ENCODE data around the gene APP.

APP gene

DNA sequence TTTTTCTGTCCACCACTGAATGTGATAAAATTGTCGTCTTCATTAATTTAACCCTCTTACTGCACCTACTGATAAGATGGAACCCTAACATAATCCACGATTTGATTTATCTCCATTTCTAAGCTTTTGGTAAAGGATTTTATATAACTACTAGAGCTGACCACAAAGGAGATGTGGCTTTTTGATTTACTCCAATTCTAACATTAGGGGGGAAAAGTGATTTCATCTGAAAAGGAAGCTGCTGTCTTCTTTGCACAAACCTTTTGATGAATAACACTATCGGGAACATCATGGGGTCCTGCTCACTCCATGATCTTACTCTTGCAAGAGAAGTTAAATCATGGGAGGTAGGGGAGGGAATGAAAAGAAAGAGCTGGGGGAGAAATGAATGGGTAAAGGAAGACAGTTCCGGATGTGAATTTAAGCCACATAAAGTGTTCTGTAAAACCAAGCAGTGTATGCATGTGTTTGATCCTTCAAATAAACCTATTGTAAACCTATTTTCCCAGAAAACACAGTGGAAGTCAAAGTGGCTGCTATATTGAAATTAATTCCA, 274.0 kb downstream of the APP start:
- DNase-seq: no peak

GRCh38 chr21:25895565-25896205, 274.9 kb downstream of the APP start:
- DNase-seq: peak; percentile 5

GRCh38 chr21:25893191-25893590, 277.4 kb downstream of the APP start:
- DNase-seq: no peak

GRCh38 chr21:25891596-25891995, 279.0 kb downstream of the APP start:
- DNase-seq: no peak

DNA sequence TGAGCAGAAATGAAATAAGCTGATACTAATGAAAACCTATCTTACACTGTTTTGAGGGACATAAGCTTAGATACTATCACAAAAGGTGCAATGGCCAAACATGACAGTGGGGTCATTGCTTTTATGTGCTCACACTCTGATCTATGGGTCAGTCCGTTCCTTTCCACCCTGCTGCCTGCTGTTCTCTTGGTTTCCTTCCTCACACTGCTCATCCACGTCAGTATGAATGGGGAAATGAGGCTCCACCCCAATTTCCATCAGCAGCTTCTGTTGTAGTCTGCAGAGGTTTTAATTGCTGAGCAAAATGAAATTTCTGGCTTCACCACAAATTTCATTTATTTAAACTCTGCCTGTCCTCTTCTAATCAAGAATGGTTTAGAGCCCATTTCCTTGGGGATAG, 280.6 kb downstream of the APP start:
- DNase-seq: no peak

- no peak for DNase-seq
These were observed 281.9 kb downstream of the APP start for GRCh38 chr21:25888711-25889110.

GRCh38 chr21:25887646-25888306, 282.8 kb downstream of the APP start:
- DNase-seq: no peak

DNA sequence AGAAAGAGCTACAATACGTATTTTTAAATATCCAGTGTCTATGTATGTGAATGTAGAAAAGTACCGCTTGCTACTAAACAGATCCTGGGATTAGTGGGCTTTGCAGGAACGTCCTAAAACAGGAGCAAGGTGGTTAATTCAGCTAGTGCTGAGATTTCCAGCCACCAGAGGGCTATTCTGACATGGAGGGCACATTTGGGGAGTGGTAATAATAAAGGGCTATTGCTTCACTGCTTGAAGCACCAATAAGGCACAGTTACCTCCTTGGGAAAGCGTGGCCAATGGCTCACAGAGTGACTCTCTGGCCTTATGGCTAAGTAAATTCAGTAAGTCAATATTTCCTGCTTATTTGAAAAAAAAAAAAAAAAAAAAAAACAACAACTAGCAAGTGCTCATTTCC, 283.4 kb downstream of the APP start:
- DNase-seq: no peak

GRCh38 chr21:25885880-25886279, 284.7 kb downstream of the APP start:
- no peak for DNase-seq

- no peak for DNase-seq
These were observed 285.2 kb downstream of the APP start for GRCh38 chr21:25885405-25885804.

GRCh38 chr21:25884311-25884710, 286.3 kb downstream of the APP start:
- DNase-seq: no peak

- peak; percentile 47 for DNase-seq
These were observed 288.8 kb downstream of the APP start for GRCh38 chr21:25881524-25882376.

- no peak for DNase-seq
These were observed 291.4 kb downstream of the APP start for GRCh38 chr21:25879203-25879602.

GRCh38 chr21:25878344-25878743, 292.2 kb downstream of the APP start:
- no peak for DNase-seq

DNA sequence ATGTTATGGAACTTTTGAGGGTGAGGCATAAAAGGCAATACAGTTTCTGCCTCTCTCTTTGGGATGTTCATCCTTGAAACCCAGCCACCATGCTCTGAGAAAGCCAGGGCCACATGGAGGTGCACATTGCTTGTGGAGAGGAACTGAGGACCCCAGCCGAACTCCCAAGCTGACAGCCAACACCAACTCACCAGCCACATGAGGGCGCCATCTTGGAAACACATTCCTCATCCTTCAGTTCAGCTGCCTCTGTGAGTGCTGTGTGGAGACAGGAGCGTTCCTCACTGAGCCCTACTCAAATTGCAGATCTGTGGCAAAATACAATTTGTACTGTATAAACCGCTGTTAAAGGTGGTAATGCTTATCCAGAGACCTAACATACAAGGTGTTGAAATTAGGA, 298.3 kb downstream of the APP start:
- no peak for DNase-seq

GRCh38 chr21:25871566-25871965, 299.0 kb downstream of the APP start:
- no peak for DNase-seq

DNA sequence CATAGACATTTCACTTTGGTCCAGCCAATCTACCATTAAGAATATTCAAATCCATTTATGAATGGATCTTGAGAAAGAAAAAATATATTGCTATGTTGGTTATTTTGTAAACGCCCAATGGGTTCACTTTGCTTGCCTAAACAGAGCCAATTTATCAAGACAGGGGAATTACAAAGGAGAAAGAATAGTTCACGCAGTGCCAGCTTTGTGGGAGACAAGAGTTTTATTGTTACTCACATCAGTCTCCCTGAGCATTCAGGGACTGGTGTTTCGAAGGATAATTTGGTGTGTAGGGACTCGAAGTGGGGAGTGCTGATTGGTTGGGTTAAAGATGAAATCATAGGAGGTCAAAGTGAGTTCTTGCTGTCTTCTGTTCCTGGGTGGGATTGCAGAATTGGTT, 300.5 kb downstream of the APP start:
- DNase-seq: no peak

- no peak for DNase-seq
These were observed 303.5 kb downstream of the APP start for GRCh38 chr21:25867061-25867460.

DNA sequence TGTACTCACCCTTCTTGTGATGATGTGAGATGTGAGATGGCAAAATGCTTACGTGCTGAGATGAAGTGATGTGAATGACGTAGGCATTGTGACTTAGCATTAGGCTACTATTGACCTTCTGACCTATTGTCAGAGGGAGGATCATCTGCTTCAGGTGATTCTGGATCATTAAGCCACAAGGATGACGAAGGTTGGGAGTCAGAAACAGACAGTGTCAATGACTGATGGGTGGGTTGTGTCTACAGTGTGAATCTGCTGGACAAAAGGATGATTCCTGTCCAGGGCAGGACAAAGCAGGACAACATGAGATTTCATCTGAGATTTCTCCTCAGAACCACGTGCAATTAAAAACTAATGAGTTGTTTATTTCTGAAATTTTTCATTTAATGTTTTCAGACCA, 306.8 kb downstream of the APP start:
- no peak for DNase-seq

GRCh38 chr21:25863031-25863430, 307.5 kb downstream of the APP start:
- no peak for DNase-seq

GRCh38 chr21:25862596-25862995, 308.0 kb downstream of the APP start:
- DNase-seq: no peak

DNA sequence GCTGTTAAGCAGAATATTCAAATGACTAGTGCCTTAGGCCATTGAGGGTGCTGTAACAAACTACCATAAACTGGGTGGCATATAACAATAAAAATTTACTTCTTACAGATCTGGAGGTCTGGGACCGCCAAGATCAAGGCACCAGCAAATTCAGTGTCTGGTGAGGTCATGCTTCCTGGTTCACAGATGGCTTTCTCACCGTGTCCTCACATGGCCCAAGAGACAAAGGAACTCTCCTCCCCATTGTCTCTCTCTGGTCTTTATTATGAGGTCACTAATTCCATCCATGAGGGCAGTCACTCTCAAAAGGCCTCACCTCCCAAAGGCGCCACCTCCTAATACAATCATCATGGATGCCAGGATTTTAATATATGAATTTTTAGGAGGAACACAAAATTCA, 308.5 kb downstream of the APP start:
- no peak for DNase-seq

- no peak for DNase-seq
These were observed 311.2 kb downstream of the APP start for GRCh38 chr21:25859235-25859929.
